SU-DHL-6 (cell line): ENCODE results near the gene EIF4EBP2.

Experiments used
- H2AFZ ChIP-seq: fragments of 200-600 bp; sonication (generic); 2 replicates; pipeline ENCODE4 v1.6.1; 2014; ENCODE audit warnings: low read depth, mild to moderate bottlenecking, moderate library complexity, mixed read lengths, antibody characterized with exemption, low read length; ENCODE audit not compliant: severe bottlenecking
- H3F3A ChIP-seq: fragments of 200-600 bp; shearing (Covaris generic); 2 replicates; pipeline ENCODE4 v1.6.0; 2016; ENCODE audit warnings: antibody characterized with exemption, mild to moderate bottlenecking; ENCODE audit not compliant: insufficient read depth
- H3K27ac ChIP-seq: fragments of 200-600 bp; sonication (generic); 2 replicates; pipeline ENCODE4 v1.5.1; 2016; ENCODE audit warnings: low read depth, mild to moderate bottlenecking, low read length, moderate library complexity, mixed read lengths
- H3K27me3 ChIP-seq: fragments of 200-600 bp; sonication (generic), shearing (Covaris generic); 2 replicates; pipeline ENCODE4 v1.6.0; 2014; ENCODE audit warnings: mild to moderate bottlenecking, low read length
- H3K36me3 ChIP-seq: fragments of 200-600 bp; sonication (generic); 2 replicates; pipeline ENCODE4 v1.6.1; 2014; ENCODE audit warnings: mild to moderate bottlenecking, low read length, mixed read lengths
- H3K4me2 ChIP-seq: fragments of 300-600, 200-600 bp; shearing (Covaris generic), sonication (generic); 2 replicates; pipeline ENCODE4 v1.6.0; 2014; ENCODE audit warnings: low read length, low read depth, mild to moderate bottlenecking; ENCODE audit not compliant: poor library complexity, severe bottlenecking
- H3K4me3 ChIP-seq: fragments of 200-600 bp; sonication (generic); 2 replicates; pipeline ENCODE4 v1.5.1; 2014; ENCODE audit warnings: antibody characterized with exemption, low read length, mild to moderate bottlenecking, mixed read lengths; ENCODE audit not compliant: insufficient read depth, poor library complexity, severe bottlenecking
- H3K79me2 ChIP-seq: fragments of 200-600 bp; sonication (generic); 2 replicates; pipeline ENCODE4 v1.6.1; 2014; ENCODE audit warnings: mild to moderate bottlenecking, low read length, moderate library complexity; ENCODE audit not compliant: insufficient read depth
- H3K9ac ChIP-seq: fragments of 200-600 bp; sonication (generic); 2 replicates; pipeline ENCODE4 v1.7.0; 2014; ENCODE audit warnings: mild to moderate bottlenecking, low read length
- H3K9me2 ChIP-seq: fragments of 200-600 bp; sonication (generic); replicated peaks from 2 replicates; pipeline ENCODE4 v1.6.1; 2014; ENCODE audit warnings: low read length; ENCODE audit not compliant: insufficient read depth
- H3K9me3 ChIP-seq: fragments of 200-600 bp; sonication (generic); 2 replicates; pipeline ENCODE4 v1.6.1; 2014; ENCODE audit warnings: low read length, mixed read lengths; ENCODE audit not compliant: insufficient read depth
- H4K20me1 ChIP-seq: fragments of 200-600 bp; sonication (generic); 2 replicates; pipeline ENCODE4 v1.6.1; 2014; ENCODE audit warnings: low read depth, mild to moderate bottlenecking, antibody characterized with exemption, low read length, moderate library complexity, mixed read lengths
- EZH2phosphoT487 ChIP-seq: fragments of 200-600 bp; sonication (generic), shearing (Covaris generic); conservative IDR thresholded peaks from 2 replicates; pipeline ENCODE4 v1.6.1; 2018; ENCODE audit warnings: mild to moderate bottlenecking, antibody characterized with exemption, low read length, moderate library complexity, mixed read lengths
- TF ChIP-seq, protein P1 (sequence below): fragments of 200-600 bp; sonication (generic); IDR thresholded peaks from one replicate; pipeline ENCODE4 v1.5.1; 2017; ENCODE audit warnings: antibody characterized with exemption, mild to moderate bottlenecking, low read length, moderate library complexity; ENCODE audit not compliant: insufficient read depth, poor library complexity, severe bottlenecking

The EIF4EBP2 gene

DNA sequence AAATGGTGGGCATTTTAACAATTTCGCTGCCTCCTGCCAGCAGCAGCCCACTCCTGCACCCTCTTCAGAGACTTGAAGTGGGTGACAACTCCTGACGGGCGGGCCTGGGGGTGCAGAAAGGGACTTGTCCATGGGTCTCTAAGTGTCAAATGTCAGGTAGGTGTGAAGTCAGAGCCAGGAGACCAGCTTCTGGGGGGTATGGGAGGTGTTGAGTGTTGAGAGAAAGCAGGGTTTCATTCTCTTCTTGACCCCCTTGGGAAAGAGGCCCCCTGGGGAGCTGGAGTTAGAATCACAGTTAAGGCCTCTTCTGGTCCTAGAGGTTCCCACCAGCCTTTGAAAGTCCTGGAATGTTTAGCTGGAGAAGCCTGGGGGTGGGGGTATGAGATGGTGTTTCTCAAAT lies 63.0 kb downstream of the EIF4EBP2 start:
- no peak overlapping the region for H3K4me3 ChIP-seq
- no peaks in the 10 kb centered on the region for H3F3A ChIP-seq
- no peak for TF ChIP-seq EZH2phosphoT487
- TF ChIP-seq, protein P1, sequence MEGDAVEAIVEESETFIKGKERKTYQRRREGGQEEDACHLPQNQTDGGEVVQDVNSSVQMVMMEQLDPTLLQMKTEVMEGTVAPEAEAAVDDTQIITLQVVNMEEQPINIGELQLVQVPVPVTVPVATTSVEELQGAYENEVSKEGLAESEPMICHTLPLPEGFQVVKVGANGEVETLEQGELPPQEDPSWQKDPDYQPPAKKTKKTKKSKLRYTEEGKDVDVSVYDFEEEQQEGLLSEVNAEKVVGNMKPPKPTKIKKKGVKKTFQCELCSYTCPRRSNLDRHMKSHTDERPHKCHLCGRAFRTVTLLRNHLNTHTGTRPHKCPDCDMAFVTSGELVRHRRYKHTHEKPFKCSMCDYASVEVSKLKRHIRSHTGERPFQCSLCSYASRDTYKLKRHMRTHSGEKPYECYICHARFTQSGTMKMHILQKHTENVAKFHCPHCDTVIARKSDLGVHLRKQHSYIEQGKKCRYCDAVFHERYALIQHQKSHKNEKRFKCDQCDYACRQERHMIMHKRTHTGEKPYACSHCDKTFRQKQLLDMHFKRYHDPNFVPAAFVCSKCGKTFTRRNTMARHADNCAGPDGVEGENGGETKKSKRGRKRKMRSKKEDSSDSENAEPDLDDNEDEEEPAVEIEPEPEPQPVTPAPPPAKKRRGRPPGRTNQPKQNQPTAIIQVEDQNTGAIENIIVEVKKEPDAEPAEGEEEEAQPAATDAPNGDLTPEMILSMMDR: no peak
- no peaks in the 10 kb centered on the region for H4K20me1 ChIP-seq
- no peaks in the 10 kb centered on the region for H3K9me3 ChIP-seq
- no peak overlapping the region for H3K4me2 ChIP-seq
- H3K9me2 ChIP-seq: no peaks in the 10 kb centered on the region
- H3K27ac ChIP-seq: no peak overlapping the region
- H3K36me3 ChIP-seq: no peaks in the 10 kb centered on the region
- H3K79me2 ChIP-seq: no peaks in the 10 kb centered on the region
- no peak overlapping the region for H2AFZ ChIP-seq
- no peaks in the 10 kb centered on the region for H3K27me3 ChIP-seq
- no peak overlapping the region for H3K9ac ChIP-seq

DNA sequence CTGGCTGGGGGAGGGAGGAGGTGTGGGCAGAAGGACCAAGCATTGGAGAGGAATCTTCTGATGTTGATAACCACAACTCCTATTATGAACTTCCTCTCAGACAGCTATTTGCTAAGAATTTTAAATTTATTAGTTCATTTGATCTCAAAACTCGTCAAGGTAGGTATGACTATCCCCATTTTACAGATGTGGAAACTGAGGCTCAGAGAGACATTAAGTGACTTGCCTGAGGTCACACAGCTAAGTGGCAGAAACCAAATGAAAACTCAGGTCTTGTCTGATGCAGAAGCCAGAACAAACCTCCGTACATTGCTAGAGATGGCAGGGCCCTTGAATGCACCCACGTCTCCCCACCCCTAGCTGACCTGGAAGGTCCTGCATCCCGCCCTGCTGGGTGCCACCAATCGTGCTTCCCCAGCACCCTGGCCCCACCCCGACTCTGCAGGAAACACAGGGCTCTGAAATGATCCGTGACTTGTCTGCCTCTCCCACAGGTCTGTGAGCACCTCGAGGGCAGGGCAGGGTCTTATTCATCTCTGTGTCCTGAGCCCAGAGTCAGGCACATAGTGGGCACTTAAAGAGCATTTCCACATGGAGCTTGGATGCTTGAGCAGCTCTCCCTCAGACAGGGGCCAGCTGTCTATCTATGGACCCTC lies 69.0 kb downstream of the EIF4EBP2 start:
- H3F3A ChIP-seq: peaks cover 19% of the 10 kb centered on the region
- TF ChIP-seq, protein P1: no peak
- no peak for TF ChIP-seq EZH2phosphoT487
- H3K9me2 ChIP-seq: no peaks in the 10 kb centered on the region
- no peak overlapping the region for H2AFZ ChIP-seq
- H3K4me3 ChIP-seq: no peak overlapping the region
- no peak overlapping the region for H3K9ac ChIP-seq
- no peaks in the 10 kb centered on the region for H3K27me3 ChIP-seq
- H3K79me2 ChIP-seq: no peaks in the 10 kb centered on the region
- H3K9me3 ChIP-seq: no peaks in the 10 kb centered on the region
- no peak overlapping the region for H3K4me2 ChIP-seq
- H3K27ac ChIP-seq: no peak overlapping the region
- H3K36me3 ChIP-seq: no peaks in the 10 kb centered on the region
- no peaks in the 10 kb centered on the region for H4K20me1 ChIP-seq

DNA sequence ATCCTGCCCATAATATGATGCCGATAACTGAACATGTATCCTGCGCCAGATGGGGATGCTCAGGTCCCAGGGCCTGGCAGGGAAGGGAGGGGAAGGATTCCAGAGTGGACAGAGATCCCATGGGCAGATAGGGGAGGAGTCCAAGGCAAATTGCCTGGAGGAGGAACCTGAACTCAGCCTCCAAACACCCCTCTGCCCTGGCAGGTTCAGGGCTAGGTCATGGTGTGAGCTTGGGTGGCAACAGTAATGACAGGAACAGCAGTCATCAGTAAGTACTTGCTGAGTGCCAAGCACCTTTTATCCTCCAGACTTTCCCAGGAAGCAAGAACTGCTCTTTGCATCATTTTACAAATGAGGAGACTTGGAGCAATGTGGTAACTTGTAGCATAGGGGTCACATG lies 70.8 kb downstream of the EIF4EBP2 start:
- no peak overlapping the region for H2AFZ ChIP-seq
- TF ChIP-seq EZH2phosphoT487: no peak
- TF ChIP-seq, protein P1: no peak
- H3K79me2 ChIP-seq: peaks cover 10% of the 10 kb centered on the region
- no peaks in the 10 kb centered on the region for H3K36me3 ChIP-seq
- no peak overlapping the region for H3K4me3 ChIP-seq
- no peak overlapping the region for H3K27ac ChIP-seq
- H3K27me3 ChIP-seq: no peaks in the 10 kb centered on the region
- H3K9ac ChIP-seq: no peak overlapping the region
- no peaks in the 10 kb centered on the region for H3K9me3 ChIP-seq
- H3F3A ChIP-seq: peaks cover 24% of the 10 kb centered on the region
- no peak overlapping the region for H3K4me2 ChIP-seq
- H4K20me1 ChIP-seq: no peaks in the 10 kb centered on the region
- H3K9me2 ChIP-seq: no peaks in the 10 kb centered on the region
